GM08714 (cell line): ENCODE data around the gene ADCY2.

Source experiments
- H3K4me3 ChIP-seq: fragments of 200-500 bp; sonication (Bioruptor generic); 2 replicates; pipeline ENCODE4 v1.5.1; 2014; ENCODE audit warnings: mild to moderate bottlenecking, low read length, inconsistent platforms
- ZNF274 ChIP-seq: IDR thresholded peaks from 2 replicates; pipeline ENCODE4 v1.6.1; 2012; ENCODE audit warnings: mild to moderate bottlenecking, low read depth, low read length

Gene ADCY2

GRCh38 chr5:7445068-7445467, 49.1 kb downstream of the ADCY2 start:
- no peak for TF ChIP-seq ZNF274
- H3K4me3 ChIP-seq = no peak overlapping the region

- no peak for TF ChIP-seq ZNF274
- H3K4me3 ChIP-seq = no peak overlapping the region
Observed at GRCh38 chr5:7445831-7446230, 49.9 kb downstream of the ADCY2 start.

- H3K4me3 ChIP-seq = no peak overlapping the region
- TF ChIP-seq ZNF274 = no peak
Observed at GRCh38 chr5:7446913-7447312, 51.0 kb downstream of the ADCY2 start.

GRCh38 chr5:7453947-7454346, 58.0 kb downstream of the ADCY2 start:
- no peak overlapping the region for H3K4me3 ChIP-seq
- TF ChIP-seq ZNF274 = no peak

- no peak overlapping the region for H3K4me3 ChIP-seq
- TF ChIP-seq ZNF274 = no peak
Observed at GRCh38 chr5:7456206-7456605, 60.3 kb downstream of the ADCY2 start.

- no peak overlapping the region for H3K4me3 ChIP-seq
- no peak for TF ChIP-seq ZNF274
Observed at GRCh38 chr5:7461371-7461770, 65.4 kb downstream of the ADCY2 start.

GRCh38 chr5:7462758-7463157, 66.8 kb downstream of the ADCY2 start:
- no peak for TF ChIP-seq ZNF274

GRCh38 chr5:7464182-7464581, 68.2 kb downstream of the ADCY2 start:
- no peak overlapping the region for H3K4me3 ChIP-seq
- no peak for TF ChIP-seq ZNF274

More at GRCh38 chr5:7462758-7463157, 66.8 kb downstream of the ADCY2 start:
- no peak overlapping the region for H3K4me3 ChIP-seq

GRCh38 chr5:7467179-7467578, 71.2 kb downstream of the ADCY2 start:
- no peak overlapping the region for H3K4me3 ChIP-seq
- no peak for TF ChIP-seq ZNF274

GRCh38 chr5:7468742-7469141, 72.8 kb downstream of the ADCY2 start:
- H3K4me3 ChIP-seq = no peak overlapping the region
- TF ChIP-seq ZNF274 = no peak

GRCh38 chr5:7471710-7472109, 75.8 kb downstream of the ADCY2 start:
- no peak overlapping the region for H3K4me3 ChIP-seq
- TF ChIP-seq ZNF274 = no peak

GRCh38 chr5:7473115-7473514, 77.2 kb downstream of the ADCY2 start:
- no peak for TF ChIP-seq ZNF274
- H3K4me3 ChIP-seq = no peak overlapping the region

GRCh38 chr5:7473668-7474215, 77.8 kb downstream of the ADCY2 start:
- H3K4me3 ChIP-seq = no peak overlapping the region
- no peak for TF ChIP-seq ZNF274

GRCh38 chr5:7474821-7475403, 79.0 kb downstream of the ADCY2 start:
- no peak overlapping the region for H3K4me3 ChIP-seq
- no peak for TF ChIP-seq ZNF274

GRCh38 chr5:7478459-7478858, 82.5 kb downstream of the ADCY2 start:
- no peak overlapping the region for H3K4me3 ChIP-seq
- TF ChIP-seq ZNF274 = no peak

GRCh38 chr5:7488734-7489133, 92.8 kb downstream of the ADCY2 start:
- TF ChIP-seq ZNF274 = no peak
- no peak overlapping the region for H3K4me3 ChIP-seq
